GM21723 (cell line): ENCODE measurements around the gene HRH1.
"Not testable (repeated sequence)": the region's sequence is repeated elsewhere in the genome, so short reads cannot be mapped to it uniquely, and the experiment has no call there.

Source experiments
- ATAC-seq: cut with Tn5 transposase; IDR thresholded peaks from one replicate; pipeline ENCODE4 v1.9.1; 2021; ENCODE audit warnings: mild to moderate bottlenecking, moderate library complexity; ENCODE audit not compliant: unreplicated experiment

HRH1 gene

GRCh38 chr3:11140030-11140712, 14.1 kb upstream of the HRH1 start:
- ATAC-seq: peak; percentile 98

- ATAC-seq: peak; percentile 24
These were observed 13.6 kb upstream of the HRH1 start for GRCh38 chr3:11140713-11141104.

GRCh38 chr3:11143476-11143875, 10.8 kb upstream of the HRH1 start:
- ATAC-seq: no peak

- no peak for ATAC-seq
These were observed 9.3 kb upstream of the HRH1 start for GRCh38 chr3:11144996-11145395.

- ATAC-seq: no peak
These were observed 8.4 kb upstream of the HRH1 start for GRCh38 chr3:11145888-11146287.

GRCh38 chr3:11146773-11147660, 7.3 kb upstream of the HRH1 start:
- no peak for ATAC-seq

GRCh38 chr3:11150256-11150655, 4.0 kb upstream of the HRH1 start:
- no peak for ATAC-seq

- no peak for ATAC-seq
These were observed 2.0 kb upstream of the HRH1 start for GRCh38 chr3:11152301-11152700.

- ATAC-seq: no peak
These were observed 646 bp downstream of the HRH1 start for GRCh38 chr3:11154953-11155325.

- no peak for ATAC-seq
These were observed 1.2 kb downstream of the HRH1 start for GRCh38 chr3:11155341-11156025.

GRCh38 chr3:11156026-11156410, 1.7 kb downstream of the HRH1 start:
- ATAC-seq: no peak

- ATAC-seq: no peak
These were observed 3.1 kb downstream of the HRH1 start for GRCh38 chr3:11157421-11157820.

GRCh38 chr3:11159421-11159904, 5.2 kb downstream of the HRH1 start:
- no peak for ATAC-seq

GRCh38 chr3:11161666-11162065, 7.4 kb downstream of the HRH1 start:
- no peak for ATAC-seq

- ATAC-seq: no peak
These were observed 8.4 kb downstream of the HRH1 start for GRCh38 chr3:11162401-11163345.

- ATAC-seq: no peak
These were observed 10.3 kb downstream of the HRH1 start for GRCh38 chr3:11164607-11165006.

- ATAC-seq: no peak
These were observed 11.2 kb downstream of the HRH1 start for GRCh38 chr3:11165476-11165875.

GRCh38 chr3:11166807-11167400, 12.6 kb downstream of the HRH1 start:
- ATAC-seq: not testable (repeated sequence)

GRCh38 chr3:11167590-11167989, 13.3 kb downstream of the HRH1 start:
- no peak for ATAC-seq

- ATAC-seq: no peak
These were observed 14.1 kb downstream of the HRH1 start for GRCh38 chr3:11168406-11168805.
